Stomach (tissue), 9 donors: ENCODE results near the gene MZT2A. TPM values are rescaled to one million over a fixed set of nuclear protein-coding genes. Genes with fewer than 3 reads are reported as not detected.
"Not testable (repeated sequence)": the region's sequence is repeated elsewhere in the genome, so short reads cannot be mapped to it uniquely, and the experiment has no call there.

Experiments
- DNase-seq, 2 donors: peaks; one replicate each; pipeline versions ENCODE4 v3.0.0 to v3.0.0-alpha.2; 2013 to 2019
- H3K27ac ChIP-seq, 5 donors: fragments of 200-600 bp in 4 of 5; sonication (generic) in 4 of 5; one replicate each; pipeline ENCODE4 v1.5.1; 2013 to 2019; ENCODE audit warnings: mild to moderate bottlenecking in 1 of 5, moderate library complexity in 1 of 5
- H3K27me3 ChIP-seq, 3 donors: fragments of 200-600 bp; sonication (generic); one replicate each; pipeline ENCODE4 v1.5.1; 2017 to 2019; ENCODE audit warnings: mixed run types in 1 of 3
- H3K36me3 ChIP-seq, 4 donors: fragments of 200-600 bp; sonication (generic); 1 replicate in 3 of 4; 2 replicates in 1 of 4; pipeline ENCODE4 v1.5.1; 2016 to 2019
- H3K4me1 ChIP-seq, 4 donors: fragments of 200-600 bp; sonication (generic); one replicate each; pipeline ENCODE4 v1.5.1; 2016 to 2019
- H3K4me3 ChIP-seq, 4 donors: fragments of 200-600 bp; sonication (generic) in 3 of 4; one replicate each; pipeline ENCODE4 v1.5.1; 2016 to 2019; ENCODE audit warnings: mild to moderate bottlenecking in 1 of 4
- H3K9me3 ChIP-seq, 4 donors: fragments of 200-600 bp; sonication (generic); one replicate each; pipeline ENCODE4 v1.5.1; 2016 to 2019
- WGBS, 5 donors: extraction: QIAGEN DNeasy Blood & Tissue Kit in 3 of 5; methylation state at CpG; one replicate each; pipeline versions ENCODE4 v1.1.5 to v1.1.7; 2013 to 2018; 5-methylcytosine and 5-hydroxymethylcytosine counted together
- intact Hi-C: fragments of 100-400 bp; cut with DNase I; formaldehyde crosslinking; loops from one replicate; pipeline ENCODE4 v1.15.1; 2023; ENCODE audit warnings: low total_unique reads
- polyA plus RNA-seq, 3 donors: library from polyadenylated mRNA; stranded (reverse); fragments of 200-250 nt; gene quantifications; one replicate each; pipeline ENCODE4 v1.2.3, GENCODE V29; 2013
- total RNA-seq, 5 donors: library from RNA; depleted of rRNA; stranded (reverse); fragments of >200 nt; gene quantifications; one replicate each; pipeline versions ENCODE4 v1.1.0 to v1.2.3, GENCODE V29; 2014 to 2016
- donor health status: healthy with polysubstance abuse.
- donor health status: Bipolar disorder and iron deficiency.
- donor health status: healthy.

MZT2A gene
- total and polyA plus RNA-seq, 8 donors: 11.6 to 231 (median 123) TPM; not detected in 1

- DNase-seq, H3K9me3 ChIP-seq, intact Hi-C loops, H3K36me3 ChIP-seq, H3K4me3 ChIP-seq, H3K27ac ChIP-seq: not testable (repeated sequence)
- WGBS, 5 donors: 77 to 86% (median 84%) methylated on average over 12 to 20 of the region's 23 CpGs
- peaks cover 0 to 15% (median 0%) of the 10 kb centered on the region in 3 donors for H3K27me3 ChIP-seq
- H3K4me1 ChIP-seq: peaks cover 3 to 13% (median 9%) of the 10 kb centered on the region in 4 donors
These were observed 40.8 kb upstream of the MZT2A start for GRCh38 chr2:131532723-131533608.

GRCh38 chr2:131531547-131532185 lies 39.5 kb upstream of the MZT2A start:
- WGBS, 5 donors: 86 to 93% (median 87%) methylated on average over 5 to 9 of the region's 11 CpGs; no CpG with 5 or more reads in 1 of the 5 donors
- intact Hi-C loops, DNase-seq, H3K36me3 ChIP-seq, H3K4me3 ChIP-seq, H3K27ac ChIP-seq, H3K9me3 ChIP-seq: not testable (repeated sequence)
- Histone ChIP-seq H3K27me3 (peaks cover 0 to 15% (median 0%) of the 10 kb centered on the region in 3 donors), H3K4me1 (peaks cover 3 to 18% (median 12%) of the 10 kb centered on the region in 4 donors)

GRCh38 chr2:131530626-131531344 lies 38.6 kb upstream of the MZT2A start:
- not testable (repeated sequence) for DNase-seq, H3K4me3 ChIP-seq
- WGBS, 5 donors: 68 to 81% (median 75%) methylated on average over 6 to 21 of the region's 22 CpGs

DNA sequence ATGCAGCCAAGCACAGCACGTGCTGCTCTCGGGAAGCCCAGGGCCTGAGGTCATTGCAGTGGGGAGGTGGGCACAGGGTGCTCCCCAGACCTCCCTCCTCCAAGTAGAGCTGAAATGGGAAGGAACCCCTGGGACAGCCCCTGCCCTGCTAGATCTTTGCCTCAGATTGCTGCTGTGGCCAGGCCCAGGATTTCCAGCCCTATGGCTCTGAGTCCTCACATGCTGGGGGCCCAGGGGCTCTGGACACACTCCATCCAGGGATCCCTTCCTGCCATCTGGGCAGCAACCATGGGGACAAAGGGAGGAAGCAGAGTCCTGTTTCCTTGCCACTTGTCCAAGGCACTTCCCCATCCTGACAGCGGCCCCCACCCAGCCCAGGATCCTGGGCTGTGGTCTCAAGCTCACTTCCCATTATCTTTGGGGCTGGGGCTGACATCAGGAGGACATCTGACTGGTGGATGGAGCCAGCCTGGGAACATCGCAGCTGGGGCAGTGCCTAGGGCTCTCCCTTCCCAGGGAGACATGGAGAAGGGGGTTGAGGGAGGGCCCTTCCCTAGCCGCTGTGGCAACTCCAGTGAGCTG lies 37.8 kb upstream of the MZT2A start:
- 80 to 98% (median 94%) methylated on average over 1 to 5 of the region's 5 CpGs for WGBS, 5 donors
- not testable (repeated sequence) for DNase-seq

More at GRCh38 chr2:131530626-131531344, 38.6 kb upstream of the MZT2A start:
- H3K4me1 ChIP-seq: peaks cover 3 to 18% (median 12%) of the 10 kb centered on the region in 4 donors
- intact Hi-C loops, H3K27ac ChIP-seq, H3K36me3 ChIP-seq, H3K9me3 ChIP-seq: not testable (repeated sequence)
- H3K27me3 ChIP-seq: peaks cover 0 to 15% (median 0%) of the 10 kb centered on the region in 3 donors

GRCh38 chr2:131528981-131529863 lies 37.0 kb upstream of the MZT2A start:
- Histone ChIP-seq H3K27me3 (peaks cover 0 to 15% (median 0%) of the 10 kb centered on the region in 3 donors), H3K4me1 (peaks cover 3 to 18% (median 12%) of the 10 kb centered on the region in 4 donors), H3K4me3 (peak overlapping the region; percentile 37 to 54 (median 42))
- 60 to 71% (median 62%) methylated on average over 21 to 25 of the region's 26 CpGs for WGBS, 5 donors
- H3K27ac ChIP-seq, H3K36me3 ChIP-seq, intact Hi-C loops, H3K9me3 ChIP-seq: not testable (repeated sequence)
- DNase-seq: peak in 1 of 2 donors; percentile 11

More for the DNA sequence above, 37.8 kb upstream of the MZT2A start:
- H3K9me3 ChIP-seq, intact Hi-C loops, H3K4me3 ChIP-seq, H3K36me3 ChIP-seq, H3K27ac ChIP-seq: not testable (repeated sequence)
- H3K27me3 ChIP-seq: peaks cover 0 to 15% (median 0%) of the 10 kb centered on the region in 3 donors
- H3K4me1 ChIP-seq: peaks cover 3 to 18% (median 12%) of the 10 kb centered on the region in 4 donors

- peak; percentile 79 to 86 for DNase-seq
- intact Hi-C loops, H3K36me3 ChIP-seq, H3K9me3 ChIP-seq: not testable (repeated sequence)
- peaks cover 3 to 18% (median 12%) of the 10 kb centered on the region in 4 donors for H3K4me1 ChIP-seq
- peak within 1 kb of the TSS; percentile 37 to 54 (median 42) for H3K4me3 ChIP-seq
- peak within 1 kb of the TSS in 3 of 5 donors; percentile 14 to 31 (median 18) for H3K27ac ChIP-seq
- H3K27me3 ChIP-seq: peaks cover 0 to 15% (median 0%) of the 10 kb centered on the region in 3 donors
- WGBS, 5 donors: 31 to 49% (median 34%) methylated on average over 27 to 40 of the region's 47 CpGs
These were observed 35.2 kb upstream of the MZT2A start, which contains the start of gene CCDC74A for GRCh38 chr2:131527131-131528001. TSS of gene CCDC74A (plus strand) at chr2:131527888. CDS start at chr2:131527971, 83 bp downstream.

GRCh38 chr2:131525256-131525655 lies 33.1 kb upstream of the MZT2A start:
- peak in 1 of 2 donors; percentile 5 for DNase-seq
- intact Hi-C loops, H3K4me3 ChIP-seq, H3K27ac ChIP-seq, H3K9me3 ChIP-seq: not testable (repeated sequence)
- Histone ChIP-seq H3K36me3 (peaks cover 5 to 16% (median 8%) of the 10 kb centered on the region in 4 donors), H3K27me3 (peaks cover 0 to 15% (median 0%) of the 10 kb centered on the region in 3 donors), H3K4me1 (peaks cover 3 to 18% (median 12%) of the 10 kb centered on the region in 4 donors)
- 78 to 95% (median 89%) methylated on average over 2 of the region's 2 CpGs for WGBS, 5 donors
